Activated CD8-positive, alpha-beta memory T cell treated with anti-CD3 and anti-CD28 coated beads for 36 hours (primary cell): ENCODE data around the gene SLC34A3. TPM values are rescaled to one million over a fixed set of nuclear protein-coding genes. Genes with fewer than 3 reads are reported as not detected.

Experiments used
- CTCF ChIA-PET: fragments of 350-600 bp; sonication (Branson Sonifier 250); formaldehyde crosslinking; loops from one replicate; lab custom pipeline; 2021; ENCODE audit warnings: antibody characterized with exemption; lab: Charles Lee
- POLR2A ChIA-PET: fragments of 350-600 bp; sonication (Branson Sonifier 250); formaldehyde crosslinking; loops from one replicate; lab custom pipeline; 2021; ENCODE audit warnings: antibody characterized with exemption; lab: Charles Lee
- total RNA-seq, 2 experiments: library from RNA; stranded (reverse); gene quantifications; one replicate each; pipeline ENCODE4 v1.2.3, GENCODE V29; 2021

SLC34A3 gene
- total RNA-seq, 2 experiments from 2014 or later: not detected

DNA sequence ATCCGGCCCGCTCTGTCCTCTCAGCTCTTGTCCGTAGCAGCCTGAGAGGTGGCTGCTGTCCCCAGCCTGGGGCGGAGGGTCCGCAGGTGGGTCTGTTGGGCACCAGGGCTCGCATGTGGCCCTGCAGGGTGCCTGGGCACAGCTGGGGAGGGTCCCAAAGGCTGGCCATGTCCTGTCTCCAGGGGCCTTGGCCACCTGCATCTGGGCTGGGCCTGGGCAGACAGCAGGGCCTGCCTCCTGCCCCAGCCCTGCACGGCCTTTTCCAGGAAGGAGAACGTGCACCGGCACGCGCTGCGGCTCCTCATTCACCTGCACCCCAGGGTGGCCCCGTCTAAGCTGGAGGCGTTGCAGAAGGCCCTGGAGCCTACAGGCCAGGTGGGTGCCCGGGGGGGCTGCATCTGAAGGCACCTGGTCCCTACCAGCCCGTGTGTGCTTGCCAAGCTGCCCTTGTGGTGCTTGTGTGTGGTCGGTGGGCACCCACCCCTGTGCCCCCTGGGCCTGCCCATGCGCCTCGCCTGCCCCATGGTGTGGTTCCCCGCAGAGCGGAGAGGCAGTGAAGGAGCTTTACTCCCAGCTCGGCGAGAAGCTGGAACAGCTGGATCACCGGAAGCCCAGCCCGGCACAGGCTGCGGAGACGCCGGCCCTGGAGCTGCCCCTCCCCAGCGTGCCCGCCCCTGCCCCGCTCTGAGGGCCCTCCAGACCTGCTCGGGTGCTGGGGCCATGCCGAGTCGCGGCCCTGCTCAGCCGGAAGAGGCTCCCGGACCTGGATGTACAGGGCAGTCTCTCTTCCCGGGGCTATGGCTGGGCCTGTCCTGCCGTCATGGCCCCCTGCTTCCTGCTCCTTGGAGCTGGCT lies 41.8 kb downstream of the SLC34A3 start:
- POLR2A ChIA-PET: no interaction called here
- CTCF ChIA-PET: no interaction called here

DNA sequence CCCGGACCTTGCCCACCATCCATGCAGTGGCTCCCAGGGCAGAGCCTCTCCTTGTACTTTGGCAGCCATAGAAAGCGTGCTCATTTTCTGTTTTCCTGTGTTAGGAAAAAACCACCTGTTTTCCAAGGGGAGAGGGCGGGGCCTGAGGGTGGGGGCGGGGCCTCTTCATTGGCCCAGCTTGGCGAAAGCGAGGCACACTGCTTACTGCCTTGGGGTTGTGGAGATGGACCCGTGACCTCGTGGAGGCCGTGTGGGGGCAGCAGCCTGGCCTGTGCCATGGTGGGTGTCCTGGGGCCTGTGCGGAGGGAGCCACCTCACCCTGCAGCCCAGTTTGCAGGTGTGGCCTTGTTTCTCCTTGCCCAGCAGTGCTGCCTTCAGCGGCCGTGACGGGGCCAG lies 42.4 kb downstream of the SLC34A3 start:
- CTCF ChIA-PET: no interaction called here
- POLR2A ChIA-PET: no interaction called here

DNA sequence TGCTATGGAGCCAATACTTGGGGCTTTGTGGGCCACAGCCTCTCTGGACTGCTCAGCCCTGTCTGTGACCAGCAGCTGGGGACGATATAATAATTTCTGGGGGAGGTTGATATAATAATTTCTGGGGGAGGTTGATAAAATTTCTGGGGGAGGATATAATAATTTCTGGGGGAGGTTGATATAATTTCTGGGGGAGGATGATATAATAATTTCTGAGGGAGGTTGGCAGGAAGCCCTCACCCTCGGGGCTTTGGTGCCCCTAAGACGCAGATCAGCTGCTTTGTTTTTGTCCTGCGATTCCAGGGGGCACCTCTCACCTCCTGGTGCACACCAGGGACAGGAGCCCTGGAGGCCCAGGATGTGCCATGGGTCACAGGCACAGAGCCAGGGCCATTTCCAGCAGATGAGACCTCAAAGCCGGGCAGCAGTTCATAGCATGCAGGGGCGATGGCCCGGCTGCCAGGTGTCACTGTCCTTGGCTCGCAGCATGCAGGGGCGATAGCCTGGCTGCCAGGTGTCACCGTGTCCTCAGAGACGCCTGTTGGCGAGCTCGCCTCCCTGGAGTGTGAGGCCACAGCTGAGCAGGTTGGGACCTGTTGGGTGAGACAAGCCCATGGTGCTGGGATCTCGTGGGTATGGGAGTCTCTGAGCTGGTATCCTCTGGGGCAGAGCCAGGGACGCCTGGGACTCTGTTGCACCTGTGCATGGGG lies 43.1 kb downstream of the SLC34A3 start:
- ChIA-PET CTCF (no interaction called here), POLR2A (no interaction called here)

DNA sequence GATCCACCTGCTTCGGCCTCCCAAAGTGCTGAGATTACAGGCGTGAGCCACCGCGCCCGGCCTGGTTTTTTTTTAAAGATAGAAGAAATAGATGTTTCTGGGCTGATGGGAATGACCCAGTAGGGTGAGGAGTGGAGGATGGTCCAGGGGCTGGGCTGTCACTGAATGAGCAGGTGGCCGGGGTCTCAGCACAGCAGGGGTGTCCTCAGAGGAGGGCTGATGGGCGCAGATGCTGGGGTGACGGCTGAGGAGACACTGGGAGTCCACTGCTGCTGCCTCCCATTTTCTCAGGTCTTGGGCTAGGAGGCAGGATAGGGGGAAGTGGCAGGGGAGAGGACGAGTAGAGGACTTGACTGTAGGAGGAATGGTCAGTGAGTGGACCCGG lies 44.5 kb downstream of the SLC34A3 start:
- POLR2A ChIA-PET: no interaction called here
- CTCF ChIA-PET: no interaction called here

DNA sequence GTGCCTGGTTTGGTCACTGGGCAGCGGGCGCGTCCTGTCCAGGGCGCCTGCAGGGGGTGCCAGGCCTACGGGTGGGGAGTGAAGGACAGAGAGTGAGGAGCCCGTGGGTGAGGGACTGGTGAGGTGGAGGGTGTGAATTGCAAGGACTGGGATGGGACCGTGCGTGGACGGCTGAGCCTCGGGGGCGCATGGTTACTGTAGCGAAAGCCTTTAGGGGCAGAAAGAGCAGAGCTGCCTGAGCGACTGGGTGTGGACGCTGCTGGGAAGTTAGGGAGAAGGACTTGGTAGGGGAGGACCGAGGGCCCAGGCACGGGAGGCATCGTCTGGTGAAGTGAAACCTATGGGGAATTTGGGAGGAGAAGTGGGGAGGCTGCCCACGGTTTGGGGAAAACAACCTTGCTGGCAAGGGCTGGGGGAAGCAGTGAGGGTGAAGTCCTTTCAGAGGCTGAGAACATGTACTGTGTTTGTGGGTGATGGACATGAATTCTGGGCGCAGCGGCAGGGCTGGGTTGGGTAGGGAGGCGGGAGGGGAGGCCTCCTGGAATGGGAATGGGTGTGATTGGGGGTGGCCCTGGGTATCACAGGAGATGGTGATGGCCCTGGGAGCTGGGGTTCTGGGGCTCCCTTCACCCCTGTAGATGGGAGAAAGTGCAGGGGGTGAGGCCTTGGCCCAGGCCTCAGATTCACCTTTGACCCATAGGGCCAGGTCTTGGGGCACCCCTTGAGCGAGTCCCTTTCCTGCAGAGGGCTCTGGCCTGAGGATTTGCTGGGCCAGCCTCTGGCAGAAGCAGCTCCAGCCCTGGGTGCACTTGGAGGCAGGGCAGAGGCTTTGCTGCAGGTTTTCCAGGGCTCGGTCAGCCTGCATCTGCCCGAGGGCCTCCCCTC lies 45.1 kb downstream of the SLC34A3 start:
- POLR2A ChIA-PET: interaction anchor here (0.8 kb wide), 1 partner anchor 15 kb away, joined by 3 read pairs; no protein-coding TSS in a partner anchor
- CTCF ChIA-PET: interaction anchor here (1.1 to 1.5 kb wide), 3 partner anchors 11 to 147 kb away, joined by 3 to 4 read pairs (median 3); partner anchors contain the start of gene EXD3

DNA sequence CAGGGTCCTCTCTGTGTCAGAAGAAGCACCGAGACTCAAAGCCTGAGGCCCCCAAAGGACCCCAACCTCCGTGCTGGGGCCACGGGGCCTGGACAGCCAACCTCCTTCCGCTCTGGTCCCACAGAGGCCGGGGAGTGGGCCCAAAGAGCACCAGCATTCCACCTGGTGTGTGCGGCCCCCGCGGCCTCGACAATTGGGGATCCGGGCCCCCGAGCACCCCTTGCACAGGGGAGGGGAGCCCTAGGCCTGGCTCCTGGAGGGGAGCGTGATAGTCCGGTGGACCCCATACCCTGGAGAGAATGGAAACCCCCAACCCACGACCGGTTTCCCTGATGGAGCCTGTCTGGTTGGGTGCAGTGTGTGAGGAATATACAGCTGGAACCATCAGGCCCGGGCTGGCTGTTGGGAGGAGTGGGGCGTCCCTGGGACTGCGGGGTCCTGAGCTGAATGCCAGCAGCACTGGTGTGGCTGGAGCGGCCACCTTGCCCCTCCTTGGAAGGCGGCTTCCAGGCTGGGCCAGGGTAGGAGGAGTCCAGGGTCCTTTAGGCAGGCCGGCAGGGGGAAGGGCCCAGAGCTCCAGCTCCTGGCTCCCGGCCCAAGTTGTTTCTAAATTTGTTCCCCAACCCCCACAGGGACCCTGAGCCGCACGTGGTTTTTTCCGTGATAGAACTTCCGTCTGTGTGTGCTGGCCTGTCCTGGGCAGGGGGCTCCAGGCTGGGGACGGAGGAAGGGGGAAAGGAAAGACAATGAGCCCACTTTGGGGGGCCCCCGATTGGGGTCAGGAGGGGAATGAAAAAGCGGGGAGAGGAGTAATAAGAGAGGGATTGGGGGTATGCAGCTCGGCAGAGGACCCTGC lies 46.0 kb downstream of the SLC34A3 start:
- ChIA-PET POLR2A (interaction anchor here (0.6 to 1.0 kb wide), 3 partner anchors 14 to 22 kb away, joined by 3 read pairs; no protein-coding TSS in a partner anchor), CTCF (interaction anchor here (1.1 to 1.5 kb wide), 3 partner anchors 10 to 146 kb away, joined by 3 to 4 read pairs (median 3); partner anchors contain the start of gene EXD3)

DNA sequence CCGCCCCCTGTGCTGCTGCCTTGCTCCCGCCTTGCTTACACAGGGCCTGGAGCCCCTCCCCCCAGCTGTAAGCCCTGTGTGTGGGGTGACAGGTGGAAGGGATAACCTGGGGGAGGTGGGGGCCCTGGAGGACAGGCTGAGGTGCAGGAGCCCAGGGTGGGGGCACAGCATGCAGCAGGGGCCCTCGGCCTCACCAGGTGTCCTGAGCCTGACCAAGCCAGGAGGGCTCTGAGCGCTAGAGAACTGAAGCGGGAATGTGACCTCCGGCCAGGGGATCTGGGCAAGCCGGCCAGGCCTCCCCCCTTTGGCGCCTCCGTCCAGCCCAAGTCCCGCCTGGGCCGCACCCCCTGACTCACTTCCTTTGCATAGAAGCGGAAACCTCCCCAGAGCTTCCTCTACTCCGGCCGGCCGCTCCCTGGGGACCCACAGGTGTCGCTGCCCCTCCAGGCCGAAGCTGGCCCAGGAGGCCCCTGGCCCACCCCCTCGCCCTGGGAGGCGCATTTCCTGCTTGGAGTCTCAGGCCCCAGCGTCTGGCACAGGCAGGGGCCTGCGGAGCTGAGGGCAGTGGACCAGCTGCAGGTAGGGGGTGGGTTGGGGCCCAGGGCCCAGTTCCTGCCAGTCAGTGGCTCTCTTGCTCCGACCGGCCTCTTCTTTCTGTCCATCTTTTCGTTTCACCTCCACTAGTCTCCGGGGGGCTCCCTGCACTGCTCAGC lies 46.8 kb downstream of the SLC34A3 start, which contains the start of gene TOR4A:
TSS of gene TOR4A (plus strand) at position 398 of the 713 bp plus-strand sequence. CDS start 964 bp downstream, outside the sequence.
- ChIA-PET POLR2A (interaction anchor here (0.6 to 1.0 kb wide), 2 partner anchors 20 to 23 kb away, joined by 3 read pairs; no protein-coding TSS in a partner anchor), CTCF (interaction anchor here (1.1 to 1.5 kb wide), 2 partner anchors 9 to 145 kb away, joined by 3 to 4 read pairs; partner anchors contain the start of gene EXD3)

DNA sequence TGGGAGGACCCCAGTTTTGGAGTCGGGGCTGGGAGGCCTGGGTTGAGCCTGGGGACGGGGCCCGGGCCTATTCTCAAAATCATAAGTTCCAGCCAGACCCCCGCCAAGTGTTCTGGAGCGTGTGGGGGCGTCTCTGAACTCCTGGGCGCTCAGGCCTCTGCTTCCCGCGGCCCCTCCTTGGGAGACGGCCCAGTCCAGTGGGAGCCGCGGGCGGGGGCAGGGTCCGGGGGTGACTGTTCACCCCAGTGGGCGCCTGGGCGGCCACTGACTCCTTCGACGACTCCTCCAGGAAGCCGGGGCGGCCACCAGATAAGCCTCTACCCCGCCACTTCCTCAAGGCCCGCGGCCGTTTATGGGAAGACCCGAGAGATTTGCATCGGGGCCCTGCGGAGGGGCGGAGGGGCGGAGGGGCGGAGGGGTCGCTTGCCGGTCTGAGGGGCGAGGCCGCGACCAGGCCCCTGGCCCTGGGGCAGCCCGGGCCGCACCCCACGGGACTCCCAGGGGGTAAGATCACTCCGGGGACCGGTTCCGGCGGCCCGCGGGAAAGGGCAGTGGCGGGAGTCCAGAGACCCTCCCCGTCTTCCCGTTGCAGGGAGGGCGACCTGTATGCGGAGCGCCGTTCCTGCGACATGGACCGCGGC lies 47.5 kb downstream of the SLC34A3 start:
- CTCF ChIA-PET: no interaction called here
- POLR2A ChIA-PET: interaction anchor here (1.0 kb wide), 1 partner anchor 24 kb away, joined by 3 read pairs; no protein-coding TSS in a partner anchor

DNA sequence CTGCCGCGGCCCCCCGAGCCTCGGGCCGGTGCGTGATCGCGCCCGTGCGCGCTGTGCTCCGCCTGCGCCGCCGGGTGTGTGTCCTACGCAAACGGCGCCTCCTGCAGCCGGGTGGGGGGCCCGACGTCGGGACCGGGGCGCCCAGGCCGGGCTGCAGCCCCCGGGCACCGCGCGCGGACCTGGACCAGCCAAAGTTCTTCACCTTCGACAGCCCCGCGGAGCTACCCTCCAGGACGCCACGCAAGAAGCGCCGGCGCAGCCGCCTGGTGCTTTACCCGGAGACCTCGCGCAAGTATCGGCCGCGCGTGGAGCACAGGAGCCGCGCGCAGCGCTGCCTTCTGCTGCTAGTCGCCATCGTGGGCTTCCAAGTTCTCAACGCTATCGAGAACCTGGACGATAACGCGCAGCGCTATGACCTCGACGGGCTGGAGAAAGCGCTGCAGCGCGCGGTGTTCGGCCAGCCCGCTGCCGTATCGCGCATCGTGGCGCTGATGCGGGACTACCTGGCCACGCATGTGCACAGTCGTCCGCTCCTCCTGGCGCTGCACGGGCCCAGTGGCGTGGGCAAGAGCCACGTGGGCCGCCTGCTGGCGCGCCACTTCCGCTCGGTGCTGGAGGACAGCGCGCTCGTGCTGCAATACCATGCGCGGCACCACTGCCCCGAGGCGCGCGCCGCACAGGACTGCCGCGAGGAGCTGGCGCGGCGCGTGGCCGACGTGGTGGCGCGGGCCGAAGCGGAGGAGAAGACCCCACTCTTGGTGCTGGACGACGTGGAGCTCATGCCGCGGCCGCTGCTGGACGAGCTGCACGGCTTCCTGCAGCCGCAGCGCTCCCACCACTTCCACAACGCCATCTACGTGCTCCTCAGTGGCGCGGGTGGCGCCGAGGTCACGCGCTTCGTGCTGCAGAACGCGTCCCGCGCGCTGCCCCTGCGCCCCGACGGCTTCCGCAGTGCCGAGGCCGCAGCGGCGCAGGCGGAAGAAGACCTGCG lies 48.3 kb downstream of the SLC34A3 start:
- ChIA-PET CTCF (no interaction called here), POLR2A (no interaction called here)

DNA sequence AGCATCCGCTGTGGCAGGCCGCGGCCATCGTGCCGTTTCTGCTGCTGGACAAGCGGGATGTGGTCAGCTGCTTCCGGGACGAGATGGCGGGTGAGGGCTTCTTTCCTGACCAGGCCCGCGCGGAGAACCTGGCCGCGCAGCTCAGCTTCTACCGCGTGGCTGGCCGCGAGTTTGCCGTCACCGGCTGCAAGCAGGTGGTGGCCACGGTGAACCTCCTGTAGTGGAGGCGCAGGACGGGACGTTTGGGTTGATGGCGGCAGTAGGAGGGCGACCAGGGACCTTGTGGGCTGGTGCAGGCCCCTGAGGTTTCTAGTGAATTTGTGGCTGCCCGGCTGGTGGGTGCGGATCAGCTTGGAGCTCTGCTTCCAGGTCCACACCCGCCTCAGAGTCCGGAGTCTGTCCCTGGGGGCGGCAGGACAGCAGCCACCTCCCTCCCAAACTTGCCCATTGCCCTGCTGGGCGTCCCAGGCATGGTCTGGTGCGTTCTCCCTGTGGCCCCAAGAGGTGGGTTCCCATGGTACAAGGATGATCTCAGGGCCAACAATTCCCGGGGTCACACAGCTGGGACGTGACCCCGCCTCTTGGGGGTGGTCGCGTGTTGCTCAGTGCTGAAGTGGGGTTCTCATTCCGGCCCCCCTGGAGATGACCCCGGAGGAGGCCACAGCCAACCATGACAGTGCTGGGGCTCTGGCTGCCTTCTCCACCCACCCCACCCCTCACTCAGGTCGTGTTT lies 49.2 kb downstream of the SLC34A3 start:
- ChIA-PET CTCF (interaction anchor here (0.5 to 0.6 kb wide), 2 partner anchors 11 to 194 kb away, joined by 3 to 5 read pairs; no protein-coding TSS in a partner anchor), POLR2A (no interaction called here)

DNA sequence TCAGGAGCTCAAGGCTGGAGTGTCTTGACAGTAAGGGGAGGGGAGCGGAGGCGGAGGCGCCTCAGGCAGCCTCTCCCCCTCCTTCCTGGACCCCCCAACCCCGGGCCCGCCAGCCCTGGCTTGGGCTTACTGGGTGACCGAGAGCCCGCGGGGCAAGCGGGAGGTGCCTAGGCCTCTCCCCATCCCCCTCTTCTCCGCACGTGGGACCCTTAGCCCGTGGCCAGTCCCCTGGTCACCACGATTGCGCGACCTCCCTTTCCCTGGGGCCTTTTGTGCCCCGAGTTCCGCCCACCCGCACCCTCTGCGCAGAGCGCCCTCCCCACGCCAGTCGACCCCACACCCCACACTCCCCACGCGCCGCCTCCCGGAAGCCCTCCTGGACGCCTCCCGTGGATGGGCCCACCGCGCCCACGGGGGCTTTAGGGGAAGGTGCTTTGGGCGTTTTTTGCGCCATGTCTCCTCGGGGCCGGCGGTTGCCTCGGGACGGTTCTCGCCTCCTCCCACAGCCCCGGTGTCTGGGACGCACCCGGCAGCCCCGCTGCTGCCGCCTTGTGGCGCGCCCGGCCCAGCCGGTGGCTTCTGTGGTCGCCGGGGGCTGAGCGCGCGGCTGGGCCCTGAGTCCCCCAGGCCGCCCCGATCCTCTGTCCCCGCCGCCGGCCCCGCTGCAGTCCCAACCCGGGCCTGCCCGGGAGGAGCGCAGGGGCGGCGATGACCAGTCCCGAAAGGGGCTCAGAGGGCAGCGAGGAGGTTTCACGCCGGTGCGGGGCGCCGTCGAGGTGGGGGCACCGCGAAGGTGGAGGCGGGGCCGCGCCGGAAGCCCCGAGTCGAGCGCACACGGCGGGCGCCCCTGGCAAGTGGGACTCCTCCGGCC lies 50.0 kb downstream of the SLC34A3 start:
- CTCF ChIA-PET: interaction anchor here (0.6 kb wide), 2 partner anchors 10 to 16 kb away, joined by 5 to 6 read pairs; no protein-coding TSS in a partner anchor

DNA sequence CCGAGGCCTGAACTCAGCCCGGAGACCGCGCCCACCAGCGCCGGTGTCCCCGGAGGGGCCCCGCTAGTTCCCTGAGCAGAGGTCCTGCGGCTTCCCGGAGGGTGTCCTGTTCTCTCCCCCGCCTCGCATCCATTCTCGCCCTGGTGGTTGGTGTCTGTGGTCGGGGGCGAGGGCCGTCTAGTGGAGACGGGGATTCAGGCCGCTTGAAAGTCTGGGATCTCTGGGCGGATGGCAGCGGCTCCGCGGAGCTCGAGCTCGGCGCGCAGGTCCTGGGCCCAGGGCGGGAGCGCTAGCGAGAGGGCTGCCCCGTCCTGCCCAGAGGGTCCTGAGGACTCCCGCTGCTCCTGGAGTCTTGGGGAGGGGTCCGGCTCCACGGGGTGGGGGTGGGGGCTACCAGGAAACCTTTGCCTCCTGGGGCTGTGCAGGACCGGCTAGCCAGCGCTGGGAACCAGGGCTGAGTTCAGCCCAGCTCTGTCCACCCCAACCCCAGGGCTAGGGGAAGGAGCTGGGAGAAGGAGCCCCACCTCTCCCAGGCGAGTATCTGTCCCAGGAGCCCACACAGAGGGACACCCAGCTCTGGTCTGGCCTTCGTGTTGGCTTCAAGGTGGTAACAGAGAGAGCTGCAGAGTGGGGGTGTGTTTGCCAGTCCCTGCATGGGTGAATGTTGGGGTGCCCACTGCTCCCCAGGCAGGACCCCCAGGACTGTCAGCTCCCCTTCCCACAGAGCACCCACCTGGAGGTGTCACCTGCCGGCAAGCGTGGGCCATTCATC lies 50.8 kb downstream of the SLC34A3 start:
- ChIA-PET CTCF (interaction anchor here (0.6 kb wide), 1 partner anchor 17 kb away, joined by 6 read pairs; no protein-coding TSS in a partner anchor), POLR2A (no interaction called here)

More for the DNA sequence above, 50.0 kb downstream of the SLC34A3 start:
- POLR2A ChIA-PET: no interaction called here
